HCT116 (cell line): ENCODE data around the gene ACAN. TPM values are rescaled to one million over a fixed set of nuclear protein-coding genes. Genes with fewer than 3 reads are reported as not detected.

Source experiments
- ATAC-seq: fragments of 200-7000 bp; cut with Tn5 transposase; 2 replicates; pipeline ENCODE4 v1.9.1; 2020; ENCODE audit warnings: mild to moderate bottlenecking, moderate library complexity
- BruUV-seq: library from RNA; stranded (reverse); fragments of 400-500 nt; replicated peaks from 2 replicates; lab custom pipeline; 2021; lab: Mats Ljungman, UMichigan
- CTCF ChIA-PET: fragments of 300-600 bp; sonication (Branson Sonifier 250); formaldehyde crosslinking; loops from one replicate; lab custom pipeline; 2021; ENCODE audit warnings: antibody characterized with exemption; lab: Charles Lee
- POLR2A ChIA-PET: fragments of 300-600, 350-600 bp; sonication (Branson Sonifier 250); formaldehyde crosslinking; loops from one replicate; lab custom pipeline; 2021; ENCODE audit warnings: antibody characterized with exemption; lab: Charles Lee
- RAD21 ChIA-PET, 2 experiments: fragments of 300-600 bp; sonication (Branson Sonifier 250); formaldehyde crosslinking; loops; one replicate each; lab custom pipeline; 2023; ENCODE audit warnings: low total read pairs in 2 of 2; ENCODE audit not compliant: uncharacterized antibody in 2 of 2, unreplicated experiment in 2 of 2, low non-redundant PET in 1 of 2; lab: Charles Lee
- DNase-seq: peaks from one replicate; pipeline ENCODE4 v3.0.0-alpha.2; 2010; ENCODE audit warnings: low read depth, low spot score
- H2AFZ ChIP-seq: fragments of 200-600 bp; shearing (Covaris generic), sonication (generic); 2 replicates; pipeline ENCODE4 v1.6.1; 2017; ENCODE audit warnings: low read depth, mixed run types, mixed read lengths, antibody characterized with exemption, low read length; ENCODE audit not compliant: poor library complexity, severe bottlenecking
- H3K27ac ChIP-seq: 2 replicates; pipeline ENCODE4 v1.5.1; 2012; ENCODE audit warnings: low read depth, low read length
- H3K27me3 ChIP-seq: fragments of 200-600 bp; sonication (generic); 2 replicates; pipeline ENCODE4 v1.6.1; 2016; ENCODE audit warnings: mixed run types, low read length, mixed read lengths; ENCODE audit not compliant: insufficient read depth
- H3K36me3 ChIP-seq, 2 experiments: fragments of 200-500 bp in 1 of 2; fragments of 200-600 bp in 1 of 2; sonication (Bioruptor generic) in 1 of 2; sonication (generic) in 1 of 2; 2 replicates each; pipeline versions ENCODE4 v1.5.1 to v1.6.1; 2014 to 2016; ENCODE audit warnings: low read length in 2 of 2, inconsistent platforms in 1 of 2, mixed read lengths in 1 of 2, mixed run types in 1 of 2; ENCODE audit not compliant: insufficient read depth in 2 of 2, control insufficient read depth in 1 of 2
- H3K4me1 ChIP-seq, 2 experiments: fragments of 200-600 bp in 1 of 2; sonication (generic) in 1 of 2; 2 replicates each; pipeline versions ENCODE4 v1.5.1 to v1.6.1; 2012 to 2017; ENCODE audit warnings: low read length in 2 of 2, inconsistent platforms in 1 of 2, mild to moderate bottlenecking in 1 of 2, mixed read lengths in 1 of 2, mixed run types in 1 of 2, moderate library complexity in 1 of 2; ENCODE audit not compliant: insufficient read depth in 2 of 2, control insufficient read depth in 1 of 2
- H3K4me2 ChIP-seq: fragments of 200-600 bp; sonication (generic); 2 replicates; pipeline ENCODE4 v1.6.1; 2017; ENCODE audit warnings: mixed run types, low read length, mixed read lengths
- H3K4me3 ChIP-seq, 2 experiments: fragments of 200-600 bp in 1 of 2; sonication (generic) in 1 of 2; replicated peaks in 1 of 2; 2 replicates each; pipeline ENCODE4 v1.5.1; 2011 to 2016; ENCODE audit warnings: low read length in 2 of 2, control low read depth in 1 of 2, low read depth in 1 of 2, mild to moderate bottlenecking in 1 of 2, mixed read lengths in 1 of 2, mixed run types in 1 of 2
- H3K79me2 ChIP-seq: fragments of 200-600 bp; sonication (generic); 2 replicates; pipeline ENCODE4 v1.6.1; 2017; ENCODE audit warnings: mild to moderate bottlenecking, mixed run types, low read length, moderate library complexity, mixed read lengths; ENCODE audit not compliant: insufficient read depth
- H3K9ac ChIP-seq: fragments of 200-600 bp; sonication (generic); 2 replicates; pipeline ENCODE4 v1.6.1; 2016; ENCODE audit warnings: low read length, mixed read lengths
- H3K9me2 ChIP-seq: fragments of 200-600 bp; sonication (generic), shearing (Covaris generic); 2 replicates; pipeline ENCODE4 v1.6.1; 2017; ENCODE audit warnings: mixed run types, mild to moderate bottlenecking, moderate library complexity; ENCODE audit not compliant: insufficient read depth
- H3K9me3 ChIP-seq, 2 experiments: fragments of 200-500 bp in 1 of 2; fragments of 200-600 bp in 1 of 2; sonication (Bioruptor generic) in 1 of 2; sonication (generic) in 1 of 2; 2 replicates each; pipeline ENCODE4 v1.6.1; 2014 to 2017; ENCODE audit warnings: low read length in 2 of 2, mixed read lengths in 2 of 2, inconsistent platforms in 1 of 2, low read depth in 1 of 2, mild to moderate bottlenecking in 1 of 2, mixed run types in 1 of 2, moderate library complexity in 1 of 2; ENCODE audit not compliant: control insufficient read depth in 1 of 2, insufficient read depth in 1 of 2
- H4K20me1 ChIP-seq: fragments of 200-600 bp; sonication (generic), shearing (Covaris generic); 2 replicates; pipeline ENCODE4 v1.6.1; 2017; ENCODE audit warnings: mixed run types, mild to moderate bottlenecking, moderate library complexity; ENCODE audit not compliant: insufficient read depth
- CBX3 ChIP-seq: IDR thresholded peaks from 2 replicates; pipeline ENCODE4 v1.6.1; 2012; ENCODE audit warnings: low read depth
- ELF1 ChIP-seq: IDR thresholded peaks from 2 replicates; pipeline ENCODE4 v1.6.1; 2012; ENCODE audit warnings: low read depth, borderline replicate concordance
- EZH2 ChIP-seq: fragments of 200-600 bp; sonication (generic); IDR thresholded peaks from 2 replicates; pipeline ENCODE4 v1.6.1; 2017; ENCODE audit warnings: antibody characterized with exemption, mixed run types
- EZH2phosphoT487 ChIP-seq: fragments of 200-600 bp; IDR thresholded peaks from 2 replicates; pipeline ENCODE4 v1.6.1; 2018; ENCODE audit warnings: antibody characterized with exemption, borderline replicate concordance
- JUND ChIP-seq: IDR thresholded peaks from 2 replicates; pipeline ENCODE4 v1.6.1; 2012
- POLR2A ChIP-seq: IDR thresholded peaks from 2 replicates; pipeline ENCODE4 v1.7.0; 2011; ENCODE audit warnings: borderline replicate concordance; ENCODE audit not compliant: insufficient read depth, insufficient read length; ENCODE audit errors: extremely low read depth
- TCF7L2 ChIP-seq: IDR thresholded peaks from 2 replicates; pipeline ENCODE4 v1.7.0; 2011; ENCODE audit warnings: borderline replicate concordance, inconsistent platforms; ENCODE audit not compliant: insufficient read depth, insufficient read length; ENCODE audit errors: extremely low read depth
- ZFX ChIP-seq: fragments of 450-650 bp; IDR thresholded peaks from 2 replicates; pipeline ENCODE4 v1.6.1; 2017
- ZNF274 ChIP-seq: fragments of 200-500 bp; sonication (Bioruptor generic); IDR thresholded peaks from 2 replicates; pipeline ENCODE4 v1.6.1; 2014; ENCODE audit warnings: mild to moderate bottlenecking, low read depth, low read length, inconsistent platforms
- intact Hi-C: fragments of 100-400 bp; cut with micrococcal nuclease; formaldehyde crosslinking; loops from 2 replicates; pipeline ENCODE4 v1.10.0; 2022
- total RNA-seq: library from RNA; stranded (reverse); gene quantifications from one replicate; pipeline ENCODE4 v1.2.1, GENCODE V29; 2021; ENCODE audit not compliant: unreplicated experiment
- TF ChIP-seq, protein P1 (sequence below), 3 experiments: fragments of 200-600 bp in 1 of 3; sonication (generic) in 1 of 3; IDR thresholded peaks in 2 of 3; conservative IDR thresholded peaks in 1 of 3; 2 replicates each; pipeline ENCODE4 v1.5.1; 2012 to 2017; ENCODE audit warnings: low read depth in 2 of 3, low read length in 2 of 3, antibody characterized with exemption in 1 of 3, borderline replicate concordance in 1 of 3, control low read depth in 1 of 3, mild to moderate bottlenecking in 1 of 3, mixed read lengths in 1 of 3, mixed run types in 1 of 3, moderate library complexity in 1 of 3; ENCODE audit not compliant: insufficient read depth in 1 of 3
- TF ChIP-seq, protein P2 (sequence below): IDR thresholded peaks from 2 replicates; pipeline ENCODE4 v1.6.1; 2012
- TF ChIP-seq, protein P3 (sequence below): IDR thresholded peaks from 2 replicates; pipeline ENCODE4 v1.6.1; 2012; ENCODE audit warnings: low read depth

The ACAN gene
- total RNA-seq, 1 experiment from 2014 or later, result not detected

DNA sequence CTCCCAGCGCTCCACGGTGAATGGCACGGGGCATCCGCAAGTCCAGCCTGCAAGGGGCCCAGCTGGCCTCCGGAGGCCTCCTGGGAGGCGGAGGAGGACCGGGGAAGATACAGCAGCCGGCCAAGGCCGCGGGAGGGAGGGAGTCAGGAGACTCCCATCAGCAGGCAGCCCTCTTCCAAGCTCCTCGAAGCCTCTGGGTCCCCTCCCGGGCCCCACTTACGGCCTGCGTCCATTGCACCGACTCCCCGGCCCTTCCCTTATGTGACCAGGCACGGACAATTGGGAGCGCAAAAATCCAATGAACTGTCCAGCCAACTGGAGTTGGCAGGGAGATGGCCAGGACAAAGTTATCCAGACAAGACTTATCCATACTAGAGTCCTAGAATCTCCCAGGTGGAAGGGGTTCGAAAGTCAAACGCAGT is 109.3 kb downstream of the ACAN start:
- H3K79me2 ChIP-seq, result 0 out of 2 replicates have a peak, but pooled peaks cover 6% of the 10 kb centered on the region
- ATAC-seq, result peak; percentile 16
- ChIA-PET RAD21 (no interaction called here), CTCF (interaction anchor here (1.0 to 4.2 kb wide), 4 partner anchors 8 to 265 kb away, joined by 4 to 16 read pairs (median 6); no protein-coding TSS in a partner anchor), POLR2A (interaction anchor here (1.2 to 1.4 kb wide), 4 partner anchors 8 to 13 kb away, joined by 3 to 9 read pairs (median 6); no protein-coding TSS in a partner anchor)
- H3K9me2 ChIP-seq, result no peaks in the 10 kb centered on the region
- H3K9ac ChIP-seq, result peak overlapping the region; percentile 70
- no peaks in the 10 kb centered on the region for H3K27me3 ChIP-seq
- peak overlapping the region; percentile 84 for H3K27ac ChIP-seq
- peak overlapping the region; percentile 69 to 76 for H3K4me3 ChIP-seq
- intact Hi-C loops, result no loop called here
- BruUV-seq, result no TSS peak
- peaks cover 19 to 39% of the 10 kb centered on the region in 2 experiments for H3K4me1 ChIP-seq
- peak overlapping the region; percentile 94 for H3K4me2 ChIP-seq
- no peak overlapping the region for H2AFZ ChIP-seq
- no peaks in the 10 kb centered on the region for H4K20me1 ChIP-seq
- DNase-seq, result no peak
- no peaks in the 10 kb centered on the region for H3K9me3 ChIP-seq
- TF ChIP-seq ZFX (peak; percentile 55), ZNF274 (no peak)
- H3K36me3 ChIP-seq, result no peaks in the 10 kb centered on the region

DNA sequence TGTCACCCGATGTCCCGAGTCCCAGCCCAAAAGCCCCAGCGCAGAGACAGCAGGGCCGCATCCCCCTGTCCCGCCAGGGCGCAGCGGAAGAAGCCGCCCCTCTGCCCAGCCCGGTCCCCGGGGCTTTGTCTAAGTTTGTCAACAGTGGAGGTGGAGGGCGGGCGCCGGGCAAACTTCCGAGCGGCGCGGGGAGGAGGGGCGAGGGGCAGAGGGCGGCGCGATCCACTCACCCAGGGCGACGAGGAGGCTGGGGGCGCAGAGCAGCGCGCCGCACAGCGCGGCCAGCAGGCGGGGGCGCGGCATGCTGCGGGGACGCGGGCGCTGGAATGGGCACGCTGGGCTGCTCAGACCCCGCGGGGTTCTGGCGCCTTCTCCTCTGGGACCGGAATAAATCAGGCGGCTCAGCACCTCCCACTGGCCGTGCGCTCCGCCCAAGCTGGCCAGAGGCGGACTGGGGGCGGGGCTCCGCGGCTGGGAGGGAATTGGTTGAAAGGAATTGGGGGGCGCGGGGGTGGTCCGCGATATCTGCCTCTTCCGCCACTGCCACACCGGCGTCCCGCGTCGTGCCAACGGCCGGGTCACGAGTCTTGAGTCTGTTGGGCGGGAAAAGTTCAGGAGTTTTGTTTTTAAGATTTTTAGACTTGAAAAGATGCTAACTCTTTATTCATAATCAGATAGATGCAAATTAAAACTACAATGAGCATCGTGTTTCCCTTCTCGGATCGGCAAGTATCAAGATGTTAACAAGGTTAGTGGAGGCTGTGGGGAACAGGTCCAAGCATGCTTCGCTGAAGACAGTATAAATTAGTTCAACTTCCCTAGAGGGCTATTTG is 110.0 kb downstream of the ACAN start, which contains the start of gene MFGE8:
MFGE8 (minus strand) TSS at position 363 of the 833 bp plus-strand sequence; CDS start at position 303, 60 bp downstream.
- intact Hi-C loops, result no loop called here
- ATAC-seq, result peak; percentile 84
- Histone ChIP-seq H3K36me3 (no peaks in the 10 kb centered on the region), H3K4me1 (peaks cover 23 to 46% of the 10 kb centered on the region in 2 experiments), H4K20me1 (no peaks in the 10 kb centered on the region), H3K27me3 (no peaks in the 10 kb centered on the region), H3K4me2 (peak within 1 kb of the TSS; percentile 94), H3K9ac (peak within 1 kb of the TSS; percentile 70), H3K9me2 (no peaks in the 10 kb centered on the region), H3K27ac (peak within 1 kb of the TSS; percentile 84), H3K79me2 (0 out of 2 replicates have a peak, but pooled peaks cover 6% of the 10 kb centered on the region), H3K4me3 (peak within 1 kb of the TSS; percentile 69 to 76), H2AFZ (peak within 1 kb of the TSS; percentile 98), H3K9me3 (no peaks in the 10 kb centered on the region)
- BruUV-seq, result no TSS peak
- RAD21 ChIA-PET, result no interaction called here
- CTCF ChIA-PET, result interaction anchor here (1.2 to 4.2 kb wide), 2 partner anchors 8 to 16 kb away, joined by 4 to 16 read pairs; no protein-coding TSS in a partner anchor
- POLR2A ChIA-PET, result no interaction called here
- DNase-seq, result no peak
- TF ChIP-seq EZH2 (no peak), POLR2A (peak; percentile 16), ELF1 (no peak), CBX3 (no peak), TCF7L2 (peak; percentile 54), JUND (no peak), EZH2phosphoT487 (no peak)
- TF ChIP-seq, protein P1, sequence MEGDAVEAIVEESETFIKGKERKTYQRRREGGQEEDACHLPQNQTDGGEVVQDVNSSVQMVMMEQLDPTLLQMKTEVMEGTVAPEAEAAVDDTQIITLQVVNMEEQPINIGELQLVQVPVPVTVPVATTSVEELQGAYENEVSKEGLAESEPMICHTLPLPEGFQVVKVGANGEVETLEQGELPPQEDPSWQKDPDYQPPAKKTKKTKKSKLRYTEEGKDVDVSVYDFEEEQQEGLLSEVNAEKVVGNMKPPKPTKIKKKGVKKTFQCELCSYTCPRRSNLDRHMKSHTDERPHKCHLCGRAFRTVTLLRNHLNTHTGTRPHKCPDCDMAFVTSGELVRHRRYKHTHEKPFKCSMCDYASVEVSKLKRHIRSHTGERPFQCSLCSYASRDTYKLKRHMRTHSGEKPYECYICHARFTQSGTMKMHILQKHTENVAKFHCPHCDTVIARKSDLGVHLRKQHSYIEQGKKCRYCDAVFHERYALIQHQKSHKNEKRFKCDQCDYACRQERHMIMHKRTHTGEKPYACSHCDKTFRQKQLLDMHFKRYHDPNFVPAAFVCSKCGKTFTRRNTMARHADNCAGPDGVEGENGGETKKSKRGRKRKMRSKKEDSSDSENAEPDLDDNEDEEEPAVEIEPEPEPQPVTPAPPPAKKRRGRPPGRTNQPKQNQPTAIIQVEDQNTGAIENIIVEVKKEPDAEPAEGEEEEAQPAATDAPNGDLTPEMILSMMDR (IDR thresholded peaks at IDR 0.05 in 2 of 3, conservative IDR thresholded peaks at IDR 0.05 in 1 of 3; ENCODE audit: borderline replicate concordance in 1 of 3, insufficient read depth in 1 of 3, low read depth in 2 of 3, low read length in 2 of 3), result 0 out of 6 replicates have a peak, but pooled peaks of 1 of the 3 experiments have one; percentile 6
- TF ChIP-seq, protein P2, sequence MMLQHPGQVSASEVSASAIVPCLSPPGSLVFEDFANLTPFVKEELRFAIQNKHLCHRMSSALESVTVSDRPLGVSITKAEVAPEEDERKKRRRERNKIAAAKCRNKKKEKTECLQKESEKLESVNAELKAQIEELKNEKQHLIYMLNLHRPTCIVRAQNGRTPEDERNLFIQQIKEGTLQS, result no peak
- TF ChIP-seq, protein P3, sequence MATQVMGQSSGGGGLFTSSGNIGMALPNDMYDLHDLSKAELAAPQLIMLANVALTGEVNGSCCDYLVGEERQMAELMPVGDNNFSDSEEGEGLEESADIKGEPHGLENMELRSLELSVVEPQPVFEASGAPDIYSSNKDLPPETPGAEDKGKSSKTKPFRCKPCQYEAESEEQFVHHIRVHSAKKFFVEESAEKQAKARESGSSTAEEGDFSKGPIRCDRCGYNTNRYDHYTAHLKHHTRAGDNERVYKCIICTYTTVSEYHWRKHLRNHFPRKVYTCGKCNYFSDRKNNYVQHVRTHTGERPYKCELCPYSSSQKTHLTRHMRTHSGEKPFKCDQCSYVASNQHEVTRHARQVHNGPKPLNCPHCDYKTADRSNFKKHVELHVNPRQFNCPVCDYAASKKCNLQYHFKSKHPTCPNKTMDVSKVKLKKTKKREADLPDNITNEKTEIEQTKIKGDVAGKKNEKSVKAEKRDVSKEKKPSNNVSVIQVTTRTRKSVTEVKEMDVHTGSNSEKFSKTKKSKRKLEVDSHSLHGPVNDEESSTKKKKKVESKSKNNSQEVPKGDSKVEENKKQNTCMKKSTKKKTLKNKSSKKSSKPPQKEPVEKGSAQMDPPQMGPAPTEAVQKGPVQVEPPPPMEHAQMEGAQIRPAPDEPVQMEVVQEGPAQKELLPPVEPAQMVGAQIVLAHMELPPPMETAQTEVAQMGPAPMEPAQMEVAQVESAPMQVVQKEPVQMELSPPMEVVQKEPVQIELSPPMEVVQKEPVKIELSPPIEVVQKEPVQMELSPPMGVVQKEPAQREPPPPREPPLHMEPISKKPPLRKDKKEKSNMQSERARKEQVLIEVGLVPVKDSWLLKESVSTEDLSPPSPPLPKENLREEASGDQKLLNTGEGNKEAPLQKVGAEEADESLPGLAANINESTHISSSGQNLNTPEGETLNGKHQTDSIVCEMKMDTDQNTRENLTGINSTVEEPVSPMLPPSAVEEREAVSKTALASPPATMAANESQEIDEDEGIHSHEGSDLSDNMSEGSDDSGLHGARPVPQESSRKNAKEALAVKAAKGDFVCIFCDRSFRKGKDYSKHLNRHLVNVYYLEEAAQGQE, result no peak
